Neutrophil (primary cell): ENCODE data around the gene GJC2.

ENCODE experiments used
- H3K27ac ChIP-seq: fragments of 200-600 bp; sonication (generic); 2 replicates; pipeline ENCODE4 v1.5.1; 2016; ENCODE audit warnings: mild to moderate bottlenecking, moderate library complexity
- H3K27me3 ChIP-seq: fragments of 200-600 bp; sonication (generic); 2 replicates; pipeline ENCODE4 v1.6.0; 2016; ENCODE audit warnings: mild to moderate bottlenecking
- H3K36me3 ChIP-seq: fragments of 200-600 bp; sonication (generic); 2 replicates; pipeline ENCODE4 v1.5.1; 2017
- H3K4me1 ChIP-seq, 2 experiments: fragments of 200-600 bp in 1 of 2; sonication (generic) in 1 of 2; 1 replicate in 1 of 2; 2 replicates in 1 of 2; pipeline versions ENCODE4 v1.5.1 to v1.6.1; 2013 to 2016; ENCODE audit warnings: low read depth in 1 of 2, low read length in 1 of 2, mild to moderate bottlenecking in 1 of 2, moderate library complexity in 1 of 2; ENCODE audit not compliant: control insufficient read depth in 1 of 2, insufficient read depth in 1 of 2
- H3K4me3 ChIP-seq, 2 experiments: fragments of 200-600 bp in 1 of 2; sonication (generic) in 1 of 2; 1 replicate in 1 of 2; 2 replicates in 1 of 2; pipeline ENCODE4 v1.5.1; 2013 to 2016; ENCODE audit warnings: low read depth in 1 of 2, low read length in 1 of 2, mild to moderate bottlenecking in 1 of 2, moderate library complexity in 1 of 2
- H3K9me3 ChIP-seq: fragments of 200-600 bp; sonication (generic); 2 replicates; pipeline ENCODE4 v1.5.1; 2016
- TF ChIP-seq, protein P1 (sequence below): fragments of 200-600 bp; sonication (generic); IDR thresholded peaks from 2 replicates; pipeline ENCODE4 v1.5.1; 2016; ENCODE audit warnings: antibody characterized with exemption

GJC2 gene

DNA sequence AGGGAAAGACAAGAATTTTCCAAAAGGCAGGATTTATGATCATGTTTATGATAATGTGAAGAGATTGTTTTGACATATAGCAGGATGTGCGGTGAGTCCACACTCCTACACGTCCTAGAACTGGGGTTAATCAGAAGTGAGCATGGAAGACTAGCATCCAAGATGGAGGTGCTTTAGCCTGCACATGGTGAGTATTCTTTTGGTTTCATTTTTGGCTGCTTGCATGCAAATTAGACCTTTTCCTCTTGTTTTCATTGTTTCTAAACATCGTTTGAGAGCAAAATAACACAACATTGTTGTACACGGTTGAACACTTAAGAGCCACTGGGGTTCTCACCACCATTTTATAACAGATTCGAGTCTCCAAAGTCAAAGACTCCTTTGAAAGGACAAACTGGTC lies 24.5 kb upstream of the GJC2 start:
- no peaks in the 10 kb centered on the region for H3K36me3 ChIP-seq
- TF ChIP-seq, protein P1, sequence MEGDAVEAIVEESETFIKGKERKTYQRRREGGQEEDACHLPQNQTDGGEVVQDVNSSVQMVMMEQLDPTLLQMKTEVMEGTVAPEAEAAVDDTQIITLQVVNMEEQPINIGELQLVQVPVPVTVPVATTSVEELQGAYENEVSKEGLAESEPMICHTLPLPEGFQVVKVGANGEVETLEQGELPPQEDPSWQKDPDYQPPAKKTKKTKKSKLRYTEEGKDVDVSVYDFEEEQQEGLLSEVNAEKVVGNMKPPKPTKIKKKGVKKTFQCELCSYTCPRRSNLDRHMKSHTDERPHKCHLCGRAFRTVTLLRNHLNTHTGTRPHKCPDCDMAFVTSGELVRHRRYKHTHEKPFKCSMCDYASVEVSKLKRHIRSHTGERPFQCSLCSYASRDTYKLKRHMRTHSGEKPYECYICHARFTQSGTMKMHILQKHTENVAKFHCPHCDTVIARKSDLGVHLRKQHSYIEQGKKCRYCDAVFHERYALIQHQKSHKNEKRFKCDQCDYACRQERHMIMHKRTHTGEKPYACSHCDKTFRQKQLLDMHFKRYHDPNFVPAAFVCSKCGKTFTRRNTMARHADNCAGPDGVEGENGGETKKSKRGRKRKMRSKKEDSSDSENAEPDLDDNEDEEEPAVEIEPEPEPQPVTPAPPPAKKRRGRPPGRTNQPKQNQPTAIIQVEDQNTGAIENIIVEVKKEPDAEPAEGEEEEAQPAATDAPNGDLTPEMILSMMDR: no peak
- no peaks in the 10 kb centered on the region for H3K9me3 ChIP-seq
- H3K4me1 ChIP-seq: peaks cover 0 to 5% of the 10 kb centered on the region in 2 experiments
- no peak overlapping the region for H3K27ac ChIP-seq
- no peak overlapping the region for H3K4me3 ChIP-seq
- H3K27me3 ChIP-seq: peaks cover 21% of the 10 kb centered on the region

DNA sequence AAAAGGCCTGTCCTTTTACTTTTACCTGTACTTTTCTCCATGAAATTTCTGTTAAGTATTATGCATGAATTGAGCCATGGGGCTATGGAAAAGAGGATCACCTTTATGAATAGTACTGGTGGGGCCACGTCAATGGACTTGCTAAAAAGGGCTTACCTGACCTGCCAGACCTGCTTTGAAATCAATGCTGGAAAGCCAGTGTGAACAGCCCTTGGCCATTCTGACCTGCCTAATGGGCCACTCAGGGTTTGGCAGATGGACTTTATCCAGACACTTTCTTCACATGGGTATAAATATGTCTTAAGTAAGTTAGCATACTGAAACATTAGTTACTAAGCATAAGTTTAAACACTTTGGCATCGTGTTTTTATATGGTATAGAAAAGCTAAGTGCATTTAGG lies 18.0 kb upstream of the GJC2 start:
- TF ChIP-seq, protein P1: no peak
- no peak overlapping the region for H3K4me3 ChIP-seq
- no peaks in the 10 kb centered on the region for H3K27me3 ChIP-seq
- H3K27ac ChIP-seq: no peak overlapping the region
- no peaks in the 10 kb centered on the region for H3K9me3 ChIP-seq
- peaks cover 13 to 21% of the 10 kb centered on the region in 2 experiments for H3K4me1 ChIP-seq
- H3K36me3 ChIP-seq: no peaks in the 10 kb centered on the region

DNA sequence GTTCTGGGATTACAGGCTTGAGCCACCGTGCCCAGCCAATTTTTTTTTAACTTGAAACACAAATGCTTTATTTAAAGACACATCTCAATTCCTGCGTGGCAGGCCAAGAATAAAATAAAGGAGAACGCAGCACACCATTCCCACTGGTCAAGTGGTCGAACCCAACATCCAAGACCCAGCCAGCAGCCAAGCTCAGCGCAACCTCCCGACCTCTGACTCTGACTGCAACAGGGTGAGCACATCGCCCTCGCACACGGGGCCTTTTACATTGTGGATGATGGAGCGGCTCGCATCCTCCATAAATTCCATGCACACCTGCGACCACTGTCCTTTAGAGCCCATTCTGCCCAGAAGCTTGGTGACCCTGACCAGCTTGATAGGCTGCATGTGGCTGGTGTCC lies 15.1 kb upstream of the GJC2 start:
- TF ChIP-seq, protein P1: no peak
- no peak overlapping the region for H3K27ac ChIP-seq
- H3K9me3 ChIP-seq: no peaks in the 10 kb centered on the region
- peaks cover 23 to 33% of the 10 kb centered on the region in 2 experiments for H3K4me1 ChIP-seq
- no peak overlapping the region for H3K4me3 ChIP-seq
- no peaks in the 10 kb centered on the region for H3K27me3 ChIP-seq
- no peaks in the 10 kb centered on the region for H3K36me3 ChIP-seq

DNA sequence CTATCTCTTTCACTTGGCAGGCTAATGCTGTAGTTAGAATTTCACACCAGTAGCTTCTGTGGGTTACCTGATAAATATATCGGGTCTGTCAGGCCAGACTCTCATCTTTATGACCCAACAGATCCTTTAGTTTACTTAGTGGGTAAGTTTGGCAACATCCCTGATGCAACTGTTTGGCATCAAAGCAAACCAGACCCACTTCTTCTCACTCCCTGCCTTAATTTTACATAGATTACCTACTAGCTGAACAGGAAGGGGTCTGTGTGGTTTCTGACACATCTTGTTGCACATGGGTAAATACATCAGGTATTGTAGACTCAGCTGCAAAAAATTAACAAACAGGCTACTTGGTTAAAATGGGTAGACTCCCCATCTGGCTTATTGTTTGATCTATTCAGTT lies 12.8 kb upstream of the GJC2 start:
- peaks cover 35 to 39% of the 10 kb centered on the region in 2 experiments for H3K4me1 ChIP-seq
- TF ChIP-seq, protein P1: no peak
- H3K27ac ChIP-seq: no peak overlapping the region
- H3K9me3 ChIP-seq: no peaks in the 10 kb centered on the region
- H3K4me3 ChIP-seq: no peak overlapping the region
- no peaks in the 10 kb centered on the region for H3K27me3 ChIP-seq
- peaks cover 7% of the 10 kb centered on the region for H3K36me3 ChIP-seq

DNA sequence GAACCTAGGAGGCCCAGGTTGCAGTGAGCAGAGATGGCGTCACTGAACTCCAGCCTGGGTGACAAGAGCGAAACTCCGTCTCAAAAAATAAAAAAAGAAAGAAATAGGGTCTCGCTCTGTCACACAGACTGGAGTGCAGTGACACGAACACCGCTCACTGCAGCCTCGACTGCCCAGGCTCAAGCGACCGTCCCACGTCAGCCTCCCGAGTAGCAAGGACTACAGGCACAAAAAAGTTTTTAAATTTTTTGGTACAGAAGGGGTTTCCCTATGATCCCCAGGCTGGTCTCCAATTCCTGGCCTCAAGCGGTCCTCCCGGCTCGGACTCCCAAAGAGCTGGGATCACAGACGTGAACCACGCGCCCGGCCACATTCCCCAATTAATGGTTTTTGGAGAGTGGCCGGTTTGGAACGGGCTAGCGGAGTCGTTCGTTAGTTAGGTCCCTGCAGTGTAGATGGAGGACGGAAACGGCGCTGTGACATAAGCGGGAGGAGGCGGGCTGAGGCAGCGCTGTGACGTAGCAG lies 10.3 kb upstream of the GJC2 start:
- Histone ChIP-seq H3K36me3 (peaks cover 8% of the 10 kb centered on the region), H3K4me3 (peak overlapping the region; percentile 83 to 95), H3K4me1 (peaks cover 41 to 42% of the 10 kb centered on the region in 2 experiments), H3K27ac (peak overlapping the region; percentile 98), H3K9me3 (no peaks in the 10 kb centered on the region), H3K27me3 (no peaks in the 10 kb centered on the region)
- TF ChIP-seq, protein P1: no peak
